SW 1271 (cell line): Measurements from ENCODE around the gene LRP3.
A peak's percentile ranks its signal among the peaks of the same experiment; 100 is the strongest.
"Not testable (repeated sequence)": the region's sequence is repeated elsewhere in the genome, so short reads cannot be mapped to it uniquely, and the experiment has no call there.

ENCODE experiments used
- DNase-seq, 2 experiments: peaks; one replicate each; lab custom pipeline; 2025; lab: John Stamatoyannopoulos, UW

Gene LRP3

GRCh38 chr19:33217881-33218280 is 23.8 kb downstream of the LRP3 start:
- DNase-seq, result no peak

- no peak for DNase-seq
Measured at GRCh38 chr19:33219261-33219815, 25.2 kb downstream of the LRP3 start.

- DNase-seq, result no peak
Measured at GRCh38 chr19:33220115-33220514, 26.0 kb downstream of the LRP3 start.

GRCh38 chr19:33220735-33221134 is 26.6 kb downstream of the LRP3 start:
- DNase-seq, result no peak

- no peak for DNase-seq
Measured at GRCh38 chr19:33221638-33222037, 27.5 kb downstream of the LRP3 start.

- DNase-seq, result not testable (repeated sequence)
Measured at GRCh38 chr19:33222255-33222654, 28.1 kb downstream of the LRP3 start.

- no peak for DNase-seq
Measured at GRCh38 chr19:33224694-33225457, 30.7 kb downstream of the LRP3 start.

- no peak for DNase-seq
Measured at GRCh38 chr19:33225458-33225926, 31.4 kb downstream of the LRP3 start, which contains the start of gene SLC7A10. Gene SLC7A10, minus strand, starts transcription at chr19:33225850. Its CDS starts 147 bp downstream, at chr19:33225703.

GRCh38 chr19:33226550-33227241 is 32.6 kb downstream of the LRP3 start:
- DNase-seq, result no peak

- no peak for DNase-seq
Measured at GRCh38 chr19:33227242-33227650, 33.1 kb downstream of the LRP3 start.

GRCh38 chr19:33227870-33228599 is 33.9 kb downstream of the LRP3 start:
- DNase-seq, result no peak

GRCh38 chr19:33229962-33230361 is 35.8 kb downstream of the LRP3 start:
- DNase-seq, result no peak

GRCh38 chr19:33231511-33231910 is 37.4 kb downstream of the LRP3 start:
- no peak for DNase-seq

GRCh38 chr19:33232656-33233055 is 38.5 kb downstream of the LRP3 start:
- no peak for DNase-seq

GRCh38 chr19:33233056-33233873 is 39.1 kb downstream of the LRP3 start:
- no peak for DNase-seq

- DNase-seq, result no peak
Measured at GRCh38 chr19:33234092-33234491, 40.0 kb downstream of the LRP3 start.

- no peak for DNase-seq
Measured at GRCh38 chr19:33234736-33235135, 40.6 kb downstream of the LRP3 start.

GRCh38 chr19:33235269-33235995 is 41.3 kb downstream of the LRP3 start:
- peak; percentile 38 to 47 for DNase-seq

GRCh38 chr19:33235996-33236350 is 41.8 kb downstream of the LRP3 start:
- DNase-seq, result no peak

- no peak for DNase-seq
Measured at GRCh38 chr19:33236696-33237390, 42.7 kb downstream of the LRP3 start.
